ENCODE data around the gene PRDM13. TPM values are rescaled to one million over a fixed set of nuclear protein-coding genes. Genes with fewer than 3 reads are reported as not detected.

Gene PRDM13
- total and polyA plus RNA-seq, 9 of the 15 experiments (the other 6 are each of a cell fraction or from before 2014, with no cell fraction given), result not detected

DNA sequence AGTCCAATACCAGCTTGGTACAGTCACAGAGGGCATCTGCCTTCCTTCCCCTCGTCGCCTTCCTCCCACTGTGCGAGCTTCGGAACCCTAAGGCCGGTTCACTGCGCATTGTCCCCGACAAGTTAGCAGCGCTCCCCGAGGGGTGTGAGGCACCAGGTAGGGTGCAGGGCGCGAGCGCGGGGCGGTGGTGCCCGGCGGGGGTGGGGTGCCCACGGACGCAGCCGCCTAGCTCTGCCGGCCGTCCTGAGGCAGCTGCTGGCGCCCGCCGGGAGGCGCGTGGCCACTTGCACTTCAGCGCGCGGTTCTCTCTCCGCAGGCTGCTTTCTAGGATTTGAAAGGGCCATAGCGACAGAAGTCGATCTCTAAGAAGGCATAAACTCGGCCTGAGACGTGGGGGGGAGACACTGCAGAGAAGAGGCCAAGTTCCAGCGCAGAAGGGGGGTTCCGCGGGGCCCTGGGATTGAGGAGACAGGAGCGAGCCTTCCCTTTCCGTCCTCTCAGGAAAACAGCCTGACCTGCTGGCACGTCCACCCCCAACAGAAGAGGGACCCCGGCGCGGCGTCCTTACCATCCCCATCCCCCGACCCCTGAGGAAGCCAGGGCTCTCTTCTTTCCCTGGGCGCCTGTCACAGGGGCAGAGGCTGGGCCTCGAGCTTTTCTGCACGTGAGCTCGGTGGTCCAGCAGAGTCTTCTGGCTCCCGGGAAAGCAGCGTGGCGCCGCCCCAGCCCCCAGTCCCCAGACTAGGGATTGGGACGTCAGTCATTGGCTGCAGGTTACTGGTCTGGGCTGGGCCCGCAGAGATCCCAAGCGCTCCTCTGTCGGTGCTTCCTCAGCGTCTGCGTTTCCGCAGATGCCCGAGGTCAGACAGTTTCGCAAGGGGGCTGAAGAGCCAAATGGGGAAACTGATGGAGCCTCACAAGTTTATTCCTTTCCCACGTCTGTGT is 15.6 kb upstream of the PRDM13 start (continued):
- TF ChIP-seq LARP7 (IDR thresholded peaks at IDR 0.05), result no peak
- TF ChIP-seq NFRKB (IDR thresholded peaks at IDR 0.05; ENCODE audit: low read depth), result no peak
- no peak for TF ChIP-seq ATF1 (CRISPR knock-in tag; IDR thresholded peaks at IDR 0.05)
- TF ChIP-seq ATF1 (tag; IDR thresholded peaks at IDR 0.05), result no peak

DNA sequence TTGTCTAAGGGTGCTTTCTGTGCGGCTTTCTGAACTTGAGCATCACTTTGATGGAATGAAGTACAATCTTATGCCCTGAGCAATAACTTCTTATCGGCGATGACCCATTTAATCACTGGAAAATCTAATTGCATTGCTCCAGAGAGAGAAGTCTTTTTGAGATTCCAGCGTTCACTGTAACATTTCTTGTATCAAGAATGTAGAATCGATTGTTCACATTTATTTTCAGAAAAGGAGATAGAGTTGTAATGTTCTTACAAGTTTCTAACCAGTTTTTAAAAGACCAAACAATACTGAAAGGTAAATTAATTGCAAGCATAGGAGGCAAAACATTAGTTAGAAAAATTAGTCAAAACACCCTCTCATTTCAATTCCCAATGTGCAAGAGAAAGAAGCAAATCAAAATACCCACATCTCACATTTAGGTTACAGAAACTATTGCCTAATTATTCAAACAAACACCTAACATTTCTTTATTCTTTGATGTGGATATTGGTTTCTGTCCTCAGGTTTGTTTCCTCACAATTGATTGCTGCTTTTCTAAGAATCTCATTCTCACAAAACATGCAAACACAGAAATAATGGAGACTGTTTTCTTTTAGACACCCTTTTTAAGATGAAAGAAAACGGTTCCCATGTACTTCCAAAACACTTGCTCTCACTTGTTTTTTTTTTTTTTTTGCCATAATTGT is 14.8 kb upstream of the PRDM13 start:
- peaks cover 52 to 54% of the 10 kb centered on the region in 2 experiments for H3K27me3 ChIP-seq (ENCODE audit: control insufficient read depth in 2 of 2, insufficient read depth in 2 of 2, low read length in 2 of 2)
- no peaks in the 10 kb centered on the region for H4K20me1 ChIP-seq (replicated peaks; ENCODE audit: control insufficient read depth, insufficient read depth, low read length)
- in situ Hi-C loops (cut with MboI) (no loop called here), intact Hi-C loops (cut with micrococcal nuclease) (no loop called here)
- no peaks in the 10 kb centered on the region for H3K9me3 ChIP-seq (replicated peaks; ENCODE audit: control insufficient read depth, insufficient read depth, low read depth, low read length)
- no TSS peak for BruUV-seq (replicated peaks)
- H2AFZ ChIP-seq (ENCODE audit: low read depth, low read length), result no peak overlapping the region
- H3K9me1 ChIP-seq (ENCODE audit: control insufficient read depth, insufficient read depth, low read length), result no peaks in the 10 kb centered on the region
- no peak for ATAC-seq
- DNase-seq (ENCODE audit: extremely low read depth in 1 of 4, low spot score in 3 of 4), result no peak
- no peaks in the 10 kb centered on the region for H3K79me2 ChIP-seq (ENCODE audit: control insufficient read depth, insufficient read depth, low read length)
- no peak overlapping the region for H3K4me2 ChIP-seq (ENCODE audit: insufficient read depth, low read length)
- 6% methylated on average over 6 of the region's 6 CpGs for WGBS (ENCODE audit: insufficient coverage, low coverage, missing lambda C conversion rate)
- H3K4me1 ChIP-seq (replicated peaks in 1 of 2; ENCODE audit: control insufficient read depth in 2 of 2, insufficient read depth in 2 of 2, low read length in 2 of 2), result peaks cover 0 to 21% of the 10 kb centered on the region in 2 experiments; a peak in 2 of 5 replicates
- POLR2A ChIA-PET, result no interaction called here
- H3K9ac ChIP-seq (ENCODE audit: insufficient read depth in 1 of 2, low read depth in 2 of 2, low read length in 2 of 2), result no peak overlapping the region
- CTCF ChIA-PET (ENCODE audit: low intra/inter-chr PET ratio), result no interaction called here
- TF ChIP-seq STAG1 (CRISPR knock-in tag; IDR thresholded peaks at IDR 0.05; ENCODE audit: borderline replicate concordance), result no peak
- peak; percentile 91 for TF ChIP-seq CBX8 (IDR thresholded peaks at IDR 0.05; ENCODE audit: borderline replicate concordance, extremely low read depth, low read depth, low read length, poor library complexity, severe bottlenecking)
- FAIRE-seq, result no peak
- no peak overlapping the region for H3K27ac ChIP-seq (ENCODE audit: extremely low read depth, low read depth, low read length)
- no peaks in the 10 kb centered on the region for H3K36me3 ChIP-seq (ENCODE audit: control insufficient read depth, insufficient read depth, low read length)
- H3K4me3 ChIP-seq, result no peak overlapping the region

Measured in K562 (cell line).